Omental fat pad (tissue), 4 donors: ENCODE measurements around the gene SRI. TPM values are rescaled to one million over a fixed set of nuclear protein-coding genes. Genes with fewer than 3 reads are reported as not detected.

Source experiments
- ATAC-seq: fragments of 150-250 bp; one replicate; pipeline ENCODE4 v1.9.1; 2016; ENCODE audit warnings: mild to moderate bottlenecking, moderate library complexity; ENCODE audit not compliant: low FRiP score
- DNase-seq: peaks from one replicate; pipeline ENCODE4 v3.0.0-alpha.2; 2019; ENCODE audit warnings: low spot score
- total RNA-seq, 4 donors: library from RNA; depleted of rRNA; stranded (reverse); fragments of >200 nt; gene quantifications; one replicate each; pipeline ENCODE4 v1.1.0, GENCODE V29; 2016
- TF ChIP-seq, protein P1 (sequence below), 3 donors: fragments of 450-650 bp; IDR thresholded peaks; one replicate each; pipeline ENCODE4 v1.5.1; 2016 to 2017; ENCODE audit warnings: antibody characterized with exemption in 3 of 3, mild to moderate bottlenecking in 3 of 3, moderate library complexity in 2 of 3

The SRI gene
- total RNA-seq, 4 donors from 2014 or later, result 67.5 to 102 (median 73.1) TPM

DNA sequence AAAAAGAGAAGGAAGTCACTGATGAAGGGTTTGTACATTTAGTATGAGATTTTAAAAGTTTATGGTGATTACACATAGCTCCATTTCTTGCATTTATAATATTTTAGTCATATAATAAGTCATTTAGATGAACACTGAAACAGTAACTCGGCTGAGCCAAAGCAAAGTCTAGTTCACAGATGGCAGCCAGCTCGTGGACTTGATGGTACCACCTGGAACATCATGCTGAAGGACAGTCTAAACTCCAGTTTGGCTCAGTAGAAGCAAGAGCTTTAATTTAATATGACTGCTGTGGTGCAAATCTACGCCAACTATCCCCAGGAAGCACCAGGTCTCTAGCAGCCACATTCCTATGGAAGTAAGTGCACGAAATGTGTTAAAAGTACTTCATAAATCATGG, 16.4 kb downstream of the SRI start:
- TF ChIP-seq, protein P1, sequence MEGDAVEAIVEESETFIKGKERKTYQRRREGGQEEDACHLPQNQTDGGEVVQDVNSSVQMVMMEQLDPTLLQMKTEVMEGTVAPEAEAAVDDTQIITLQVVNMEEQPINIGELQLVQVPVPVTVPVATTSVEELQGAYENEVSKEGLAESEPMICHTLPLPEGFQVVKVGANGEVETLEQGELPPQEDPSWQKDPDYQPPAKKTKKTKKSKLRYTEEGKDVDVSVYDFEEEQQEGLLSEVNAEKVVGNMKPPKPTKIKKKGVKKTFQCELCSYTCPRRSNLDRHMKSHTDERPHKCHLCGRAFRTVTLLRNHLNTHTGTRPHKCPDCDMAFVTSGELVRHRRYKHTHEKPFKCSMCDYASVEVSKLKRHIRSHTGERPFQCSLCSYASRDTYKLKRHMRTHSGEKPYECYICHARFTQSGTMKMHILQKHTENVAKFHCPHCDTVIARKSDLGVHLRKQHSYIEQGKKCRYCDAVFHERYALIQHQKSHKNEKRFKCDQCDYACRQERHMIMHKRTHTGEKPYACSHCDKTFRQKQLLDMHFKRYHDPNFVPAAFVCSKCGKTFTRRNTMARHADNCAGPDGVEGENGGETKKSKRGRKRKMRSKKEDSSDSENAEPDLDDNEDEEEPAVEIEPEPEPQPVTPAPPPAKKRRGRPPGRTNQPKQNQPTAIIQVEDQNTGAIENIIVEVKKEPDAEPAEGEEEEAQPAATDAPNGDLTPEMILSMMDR (IDR thresholded peaks at IDR 0.05), result no peak
- DNase-seq (no peak), ATAC-seq (no peak)

DNA sequence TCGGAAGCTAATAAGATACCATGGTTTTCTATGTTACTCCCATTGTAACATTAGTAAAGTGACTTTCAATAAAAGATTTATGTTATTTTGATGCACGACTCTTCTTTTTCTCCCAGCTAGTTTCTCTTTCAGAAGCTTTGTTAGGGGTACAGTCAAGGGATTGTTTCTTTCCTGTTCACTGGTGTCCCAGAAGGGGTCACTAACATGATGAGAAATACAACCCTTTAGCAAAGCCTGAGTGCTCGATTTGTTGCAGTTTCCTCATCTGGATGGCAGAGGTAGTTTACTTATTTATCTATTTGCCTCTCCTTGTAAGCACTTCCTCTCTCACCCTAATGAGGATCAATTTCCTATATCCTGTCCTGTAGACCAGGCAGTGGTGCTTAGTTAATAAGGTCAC, 17.0 kb downstream of the SRI start:
- no peak for DNase-seq
- TF ChIP-seq, protein P1 (IDR thresholded peaks at IDR 0.05), result no peak

DNA sequence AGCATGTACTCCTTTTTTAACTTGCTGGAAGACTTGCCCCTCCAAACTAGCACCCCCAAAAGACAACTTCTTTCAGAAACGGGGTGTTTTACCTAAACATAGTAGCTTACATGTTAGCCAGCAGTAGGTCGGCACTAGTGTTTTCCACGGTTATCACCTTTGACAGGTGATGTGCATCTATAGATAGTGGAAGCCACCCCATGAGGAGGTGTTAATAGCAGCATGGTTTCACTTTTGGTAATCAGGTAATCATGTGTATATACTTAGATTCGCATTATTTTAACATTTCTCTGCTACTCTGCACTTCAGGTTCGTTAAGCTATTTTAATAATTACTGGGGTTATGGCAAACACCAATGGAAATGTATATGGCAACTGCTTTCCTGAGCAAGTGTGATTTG, 17.6 kb downstream of the SRI start:
- ATAC-seq, result no peak
- TF ChIP-seq, protein P1 (IDR thresholded peaks at IDR 0.05), result no peak
- no peak for DNase-seq

More for the DNA sequence above, 17.0 kb downstream of the SRI start:
- ATAC-seq, result no peak

DNA sequence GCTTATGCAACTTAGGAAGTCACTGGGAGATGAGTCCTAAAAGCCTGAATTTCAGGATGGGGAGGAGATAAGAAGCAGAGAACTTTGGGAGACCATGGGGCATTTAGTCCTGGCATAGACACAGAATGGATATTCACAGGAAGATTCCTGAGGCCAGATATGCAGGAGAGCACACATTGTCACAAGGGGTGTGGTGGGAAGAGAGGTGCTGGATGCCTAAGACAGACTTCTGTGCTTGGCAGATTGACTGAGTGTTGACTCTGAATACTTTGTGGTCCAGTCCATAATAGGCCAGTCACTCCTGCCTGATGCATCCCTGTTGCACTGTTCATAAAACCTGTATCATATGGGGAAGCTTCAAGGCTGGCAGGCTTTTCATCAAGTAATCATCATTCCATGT, 18.5 kb downstream of the SRI start:
- ATAC-seq (no peak), DNase-seq (no peak)
- TF ChIP-seq, protein P1 (IDR thresholded peaks at IDR 0.05), result no peak

DNA sequence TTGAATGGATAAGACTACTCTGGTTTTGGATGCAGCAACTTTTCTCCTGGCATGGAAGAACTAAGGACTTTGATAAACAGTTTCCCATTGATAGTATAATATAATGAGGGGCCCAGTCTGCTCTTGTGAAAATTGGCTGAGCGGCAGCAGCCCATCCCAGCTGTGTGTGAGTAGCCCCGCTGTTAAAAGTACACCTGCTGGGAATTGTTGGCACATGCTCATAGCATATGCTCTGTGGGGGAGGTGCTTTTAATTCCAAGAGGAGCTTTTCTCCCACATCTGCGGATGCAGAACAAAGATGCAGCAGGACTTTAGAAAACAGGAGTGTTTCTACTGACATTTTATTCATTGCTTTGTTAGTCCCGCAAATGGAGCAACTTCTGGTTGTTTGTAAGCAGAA, 19.0 kb downstream of the SRI start:
- no peak for ATAC-seq
- TF ChIP-seq, protein P1 (IDR thresholded peaks at IDR 0.05), result no peak
- DNase-seq, result no peak

DNA sequence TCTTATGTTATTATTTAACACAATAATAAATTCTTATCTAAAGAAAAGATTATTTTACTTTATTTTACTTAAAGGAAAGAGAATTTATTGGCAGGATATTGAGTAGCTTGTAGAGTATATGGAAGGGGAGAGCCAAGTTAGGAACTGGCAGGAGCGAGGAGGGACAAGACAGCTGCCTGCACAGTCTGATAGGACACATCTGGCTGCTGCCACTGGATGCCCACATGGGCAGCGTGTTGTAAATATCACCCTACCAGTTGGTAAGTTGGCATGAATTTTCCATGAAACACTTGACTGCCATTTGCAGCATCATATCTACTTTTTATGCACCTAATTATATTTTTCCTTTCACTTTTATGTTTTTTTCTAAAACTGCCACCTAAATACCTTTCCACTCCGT, 19.6 kb downstream of the SRI start:
- DNase-seq, result no peak
- TF ChIP-seq, protein P1 (IDR thresholded peaks at IDR 0.05), result no peak
- ATAC-seq, result no peak

DNA sequence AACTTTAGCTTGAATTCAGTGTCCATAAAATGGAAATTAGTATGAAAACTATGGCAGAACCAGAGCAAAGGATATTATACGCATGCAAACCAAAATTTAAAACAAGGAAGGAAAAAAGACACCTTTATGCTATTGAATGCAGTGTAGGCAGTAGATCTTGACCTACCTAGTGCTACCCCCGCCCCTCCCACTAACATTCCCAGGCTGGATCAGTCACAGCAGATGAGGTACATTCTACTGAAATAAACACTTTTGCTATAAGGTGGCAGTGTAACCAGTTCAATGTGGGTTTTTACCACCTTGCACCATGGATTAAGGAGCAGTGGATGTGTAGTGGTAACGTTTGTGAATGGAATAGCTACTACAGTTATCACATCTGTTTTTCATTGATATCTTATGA, 27.9 kb downstream of the SRI start:
- ATAC-seq (no peak), DNase-seq (no peak)
- TF ChIP-seq, protein P1 (IDR thresholded peaks at IDR 0.05), result no peak
